Glomerular endothelial cell (primary cell): ENCODE measurements around the gene PIEZO1. TPM values are rescaled to one million over a fixed set of nuclear protein-coding genes. Genes with fewer than 3 reads are reported as not detected.
"Not testable (repeated sequence)": the region's sequence is repeated elsewhere in the genome, so short reads cannot be mapped to it uniquely, and the experiment has no call there.

Experiments
- DNase-seq: peaks from one replicate; pipeline ENCODE4 v3.0.0-alpha.2; 2011; ENCODE audit warnings: low read depth, low spot score; ENCODE audit errors: extremely low read depth
- total RNA-seq: library from RNA; depleted of rRNA; stranded (reverse); fragments of >200 nt; gene quantifications from 2 replicates; pipeline ENCODE4 v1.2.3, GENCODE V29; 2015

PIEZO1 gene
- total RNA-seq, 1 donor from 2014 or later: 466 TPM

- no peak for DNase-seq
Observed at GRCh38 chr16:88783391-88784073, 1.5 kb downstream of the PIEZO1 start.

GRCh38 chr16:88782454-88783390 lies 2.3 kb downstream of the PIEZO1 start:
- DNase-seq: no peak

- no peak for DNase-seq
Observed at GRCh38 chr16:88781140-88782077, 3.6 kb downstream of the PIEZO1 start.

GRCh38 chr16:88780142-88781062 lies 4.6 kb downstream of the PIEZO1 start:
- no peak for DNase-seq

GRCh38 chr16:88779406-88780141 lies 5.4 kb downstream of the PIEZO1 start:
- no peak for DNase-seq

- no peak for DNase-seq
Observed at GRCh38 chr16:88778541-88779065, 6.4 kb downstream of the PIEZO1 start.

- DNase-seq: no peak
Observed at GRCh38 chr16:88778271-88778525, 6.8 kb downstream of the PIEZO1 start.

- no peak for DNase-seq
Observed at GRCh38 chr16:88777471-88778270, 7.3 kb downstream of the PIEZO1 start.

- no peak for DNase-seq
Observed at GRCh38 chr16:88775825-88776224, 9.2 kb downstream of the PIEZO1 start.

- no peak for DNase-seq
Observed at GRCh38 chr16:88774544-88775393, 10.3 kb downstream of the PIEZO1 start.

GRCh38 chr16:88773812-88774291 lies 11.2 kb downstream of the PIEZO1 start:
- DNase-seq: no peak

- no peak for DNase-seq
Observed at GRCh38 chr16:88772871-88773811, 11.9 kb downstream of the PIEZO1 start.

GRCh38 chr16:88771781-88772180 lies 13.2 kb downstream of the PIEZO1 start:
- DNase-seq: not testable (repeated sequence)

GRCh38 chr16:88771294-88771772 lies 13.7 kb downstream of the PIEZO1 start:
- no peak for DNase-seq

- no peak for DNase-seq
Observed at GRCh38 chr16:88770461-88771293, 14.3 kb downstream of the PIEZO1 start.
